HFFc6 (cell line): ENCODE measurements around the gene EGFR. TPM values are rescaled to one million over a fixed set of nuclear protein-coding genes. Genes with fewer than 3 reads are reported as not detected.

ENCODE experiments used
- DNase-seq: peaks from one replicate; pipeline ENCODE4 v3.0.0-alpha.2; 2018
- H3K27ac Mint-ChIP-seq: 2 replicates; pipeline ENCODE4 v1.8.0; 2020; ENCODE audit warnings: mild to moderate bottlenecking, mixed read lengths
- H3K27me3 Mint-ChIP-seq: 2 replicates; pipeline ENCODE4 v1.8.0; 2021; ENCODE audit warnings: mild to moderate bottlenecking, moderate library complexity, mixed read lengths; ENCODE audit not compliant: insufficient read depth
- H3K36me3 Mint-ChIP-seq: 2 replicates; pipeline ENCODE4 v1.8.0; 2021; ENCODE audit warnings: low read depth, mixed read lengths
- H3K4me1 Mint-ChIP-seq: 2 replicates; pipeline ENCODE4 v1.8.0; 2020; ENCODE audit warnings: low read depth, mixed read lengths
- H3K4me3 Mint-ChIP-seq: 2 replicates; pipeline ENCODE4 v1.8.0; 2020; ENCODE audit warnings: mild to moderate bottlenecking, moderate library complexity, mixed read lengths
- H3K9me3 Mint-ChIP-seq: 2 replicates; pipeline ENCODE4 v1.8.0; 2020; ENCODE audit warnings: mild to moderate bottlenecking, mixed read lengths
- CTCF ChIP-seq: fragments of 200-600 bp; sonication (generic); IDR thresholded peaks from 2 replicates; pipeline ENCODE4 v1.5.0; 2021; ENCODE audit warnings: antibody characterized with exemption, mild to moderate bottlenecking
- long read RNA-seq: library from polyadenylated mRNA; unstranded; transcript quantifications from one replicate; pipeline ENCODE4 v2.0.0, GENCODE V29; 2019
- total RNA-seq, 6 experiments: library from RNA; stranded (reverse); fragmentation: NEBNext Ultra II Directional; extraction: Animal tissue kit (Norgen Biotek cat#: 25700); gene quantifications; 2 replicates in 1 of 6; 3 replicates in 5 of 6; pipeline ENCODE4 v1.2.3, GENCODE V29; 2021

EGFR gene
- 10 to 100 TPM; 69.9 to 87.2 (median 77.0) TPM for total RNA-seq
- long read RNA-seq, full-length matches to known transcripts: 4 of 24 reads
- long read RNA-seq, partial matches to known transcripts: 6 of 24 reads
- long read RNA-seq, other reads (novel, unspliced or antisense): 14 of 24 reads

GRCh38 chr7:55018361-55019190 is at the start of gene EGFR:
Gene EGFR (plus strand): TSS chr7:55019017. CDS start chr7:55019278, 261 bp downstream.
- Mint-ChIP-seq H3K9me3 (peaks cover 3% of the 10 kb centered on the region), H3K4me3 (peak within 1 kb of the TSS; percentile 89), H3K36me3 (peaks cover 29% of the 10 kb centered on the region), H3K4me1 (peaks cover 40% of the 10 kb centered on the region), H3K27ac (peak within 1 kb of the TSS; percentile 65), H3K27me3 (no peaks in the 10 kb centered on the region; the same call in 1 of the 2 replicates)
- no peak for TF ChIP-seq CTCF
- DNase-seq: peak; percentile 72

- H3K36me3 Mint-ChIP-seq: peaks cover 20% of the 10 kb centered on the region
- H3K4me1 Mint-ChIP-seq: peaks cover 27% of the 10 kb centered on the region
- H3K9me3 Mint-ChIP-seq: peaks cover 19% of the 10 kb centered on the region
- no peaks in the 10 kb centered on the region for H3K27me3 Mint-ChIP-seq
- peak; percentile 15 for DNase-seq
- peak overlapping the region; percentile 58 for H3K27ac Mint-ChIP-seq
- no peak for TF ChIP-seq CTCF
- H3K4me3 Mint-ChIP-seq: peak overlapping the region; percentile 22
These were observed 49.4 kb upstream of the EGFR start for GRCh38 chr7:54969208-54969967.

GRCh38 chr7:54972733-54973294 is 46.0 kb upstream of the EGFR start:
- TF ChIP-seq CTCF: no peak
- DNase-seq: no peak

GRCh38 chr7:54978364-54979116 is 40.3 kb upstream of the EGFR start:
- peaks cover 8% of the 10 kb centered on the region; the same call in 1 of the 2 replicates for H3K4me1 Mint-ChIP-seq
- H3K27me3 Mint-ChIP-seq: peaks cover 2% of the 10 kb centered on the region
- 0 out of 2 replicates have a peak, but pooled peaks cover 5% of the 10 kb centered on the region for H3K9me3 Mint-ChIP-seq
- peaks cover 6% of the 10 kb centered on the region; the same call in 1 of the 2 replicates for H3K36me3 Mint-ChIP-seq
- TF ChIP-seq CTCF: no peak
- DNase-seq: no peak
- H3K27ac Mint-ChIP-seq: no peak overlapping the region
- H3K4me3 Mint-ChIP-seq: no peak overlapping the region

More at GRCh38 chr7:54972733-54973294, 46.0 kb upstream of the EGFR start:
- Mint-ChIP-seq H3K4me1 (peaks cover 17% of the 10 kb centered on the region), H3K36me3 (peaks cover 20% of the 10 kb centered on the region), H3K27me3 (no peaks in the 10 kb centered on the region), H3K4me3 (no peak overlapping the region), H3K9me3 (peaks cover 19% of the 10 kb centered on the region), H3K27ac (no peak overlapping the region)
